HG03280 (cell line): ENCODE data around the gene SH3PXD2B.

Experiments
- ATAC-seq: cut with Tn5 transposase; IDR thresholded peaks from one replicate; pipeline ENCODE4 v1.9.1; 2021; ENCODE audit warnings: mild to moderate bottlenecking, moderate library complexity; ENCODE audit not compliant: unreplicated experiment

Gene SH3PXD2B

GRCh38 chr5:172453986-172454357 lies 353 bp downstream of the SH3PXD2B start:
- no peak for ATAC-seq

DNA sequence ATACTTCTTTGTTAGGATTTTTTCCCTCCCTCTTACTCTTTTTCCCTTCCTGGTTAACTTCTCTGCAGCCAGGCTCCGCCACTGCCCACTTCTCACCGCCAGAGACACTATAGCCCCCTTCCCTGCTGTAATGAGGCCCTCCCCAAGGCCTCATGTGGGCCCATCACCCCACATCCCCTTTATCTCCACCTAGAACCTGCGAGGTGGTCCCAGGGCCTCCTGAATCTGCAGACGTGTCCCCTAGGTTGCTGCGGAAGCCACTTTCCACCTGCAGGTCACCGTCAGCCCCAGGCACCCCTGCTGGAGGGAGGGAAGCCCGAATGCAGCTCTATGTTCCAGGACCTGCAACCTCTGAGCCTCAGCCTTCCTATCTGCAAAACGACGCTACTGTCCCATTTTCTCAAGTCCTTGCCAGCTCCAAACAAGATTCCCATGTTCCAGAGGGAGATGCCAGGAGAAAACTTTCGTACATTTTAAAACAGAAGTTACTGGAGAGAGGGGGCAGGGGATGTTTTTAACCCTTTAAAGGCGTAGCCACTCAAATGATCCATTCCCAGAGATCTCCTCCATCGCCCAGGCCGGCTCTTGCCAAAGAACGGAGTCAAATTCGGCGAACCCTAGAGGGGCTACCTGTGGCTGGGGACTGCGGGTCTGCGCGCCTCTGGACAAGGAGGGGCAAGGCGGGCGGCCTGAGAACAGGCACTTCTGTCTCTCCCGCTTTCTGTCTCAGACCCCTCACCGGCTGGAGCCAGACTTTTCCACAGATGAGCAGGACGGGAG lies 929 bp downstream of the SH3PXD2B start:
- ATAC-seq: no peak

- no peak for ATAC-seq
These were observed 1.7 kb downstream of the SH3PXD2B start for GRCh38 chr5:172452398-172453205.

DNA sequence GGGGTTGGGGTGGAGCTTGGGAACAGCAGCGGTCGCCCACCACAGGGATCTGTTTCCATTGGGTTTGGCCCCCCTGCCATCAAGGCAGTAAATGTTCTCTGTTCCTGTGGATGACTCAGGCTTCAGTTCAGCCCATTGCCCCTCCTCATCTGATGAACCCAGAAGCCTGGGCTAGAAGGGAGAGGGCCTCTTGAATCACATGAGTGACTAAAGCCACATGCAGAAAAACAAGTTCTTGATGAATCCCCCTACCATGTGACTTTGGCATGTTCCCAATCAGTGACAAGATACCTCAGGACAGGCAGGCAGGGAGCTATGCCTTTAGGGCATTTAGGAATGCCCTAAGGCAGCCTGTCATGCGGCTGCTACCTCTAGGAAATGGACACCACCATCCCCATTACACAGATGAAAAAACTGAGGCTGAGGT lies 2.5 kb downstream of the SH3PXD2B start:
- no peak for ATAC-seq

DNA sequence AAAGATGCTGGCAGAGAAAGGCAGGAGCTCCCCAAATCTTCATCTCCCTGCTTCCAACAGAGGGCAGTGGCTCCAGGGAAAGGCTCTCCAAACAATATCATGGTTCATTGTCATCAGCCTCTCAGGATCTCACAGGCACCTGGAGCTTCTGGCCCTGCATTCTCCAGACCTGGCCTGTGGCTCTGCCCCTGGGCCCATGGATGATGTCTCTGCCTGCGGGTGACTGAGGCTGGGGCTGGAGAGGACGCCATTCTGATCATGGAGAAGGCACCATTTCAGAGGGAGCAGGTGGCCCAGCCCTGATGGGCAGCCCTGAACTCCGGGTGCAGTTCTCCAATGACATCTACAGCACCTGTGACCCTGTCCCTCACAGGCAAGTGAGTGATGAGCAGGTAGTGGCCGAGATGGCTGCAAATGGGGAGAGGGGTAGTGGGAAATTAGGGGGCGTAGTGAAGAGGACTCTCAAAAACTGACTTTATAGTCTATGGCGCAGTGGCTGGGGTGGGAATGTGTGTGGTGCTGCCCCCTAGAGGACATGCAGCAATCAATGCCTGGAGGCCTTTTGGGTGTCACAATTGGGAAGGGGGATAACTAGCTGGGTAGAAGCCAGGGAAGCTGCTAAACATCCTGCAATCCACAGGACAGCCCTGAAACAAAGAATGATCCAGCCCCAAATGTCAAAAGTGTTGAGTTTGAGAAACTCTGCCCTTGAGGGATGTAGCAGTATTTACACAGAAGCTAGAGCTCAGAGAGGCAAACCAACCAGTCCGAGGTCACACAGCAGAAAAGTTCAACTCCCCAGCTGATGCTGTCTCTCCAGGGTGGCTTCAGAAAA lies 3.2 kb downstream of the SH3PXD2B start:
- ATAC-seq: no peak

DNA sequence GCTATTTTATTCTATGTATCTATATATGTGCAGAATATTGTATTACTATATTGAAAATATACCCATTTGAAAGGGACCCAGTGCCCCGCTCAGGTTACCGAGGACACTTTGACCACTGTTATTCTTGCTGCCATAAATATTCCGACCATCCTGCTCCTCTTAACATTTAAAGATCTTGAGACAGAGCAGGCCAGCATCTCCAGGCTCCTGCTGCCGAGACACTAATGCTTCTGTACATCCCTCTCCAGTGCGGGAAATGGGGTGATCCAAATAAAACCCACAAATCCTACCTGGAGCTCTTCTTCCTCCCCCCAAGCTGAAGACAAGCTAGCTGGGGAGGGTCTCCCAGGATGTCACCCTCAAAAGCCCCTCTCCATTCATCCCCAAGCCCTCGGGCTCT lies 3.9 kb downstream of the SH3PXD2B start:
- ATAC-seq: no peak

DNA sequence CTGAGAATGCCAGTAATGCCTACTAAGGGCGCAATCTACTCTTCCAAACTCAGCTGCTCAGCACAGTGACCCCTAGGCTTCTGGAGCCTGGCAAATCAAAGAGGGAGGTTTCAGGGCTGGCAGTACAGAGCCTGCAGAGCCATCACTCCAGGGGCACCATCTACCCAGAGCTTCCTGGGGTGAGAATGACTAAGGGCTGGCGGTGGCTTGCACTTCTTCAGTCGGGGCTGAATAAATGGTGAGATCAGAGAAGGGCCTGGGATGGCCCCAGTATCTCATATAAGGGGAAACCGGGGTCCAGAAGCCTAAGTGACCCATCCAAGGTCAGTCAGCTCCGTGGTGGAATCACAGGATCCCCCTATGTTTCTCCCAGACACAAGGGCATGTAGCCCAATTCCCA lies 5.3 kb downstream of the SH3PXD2B start:
- no peak for ATAC-seq

DNA sequence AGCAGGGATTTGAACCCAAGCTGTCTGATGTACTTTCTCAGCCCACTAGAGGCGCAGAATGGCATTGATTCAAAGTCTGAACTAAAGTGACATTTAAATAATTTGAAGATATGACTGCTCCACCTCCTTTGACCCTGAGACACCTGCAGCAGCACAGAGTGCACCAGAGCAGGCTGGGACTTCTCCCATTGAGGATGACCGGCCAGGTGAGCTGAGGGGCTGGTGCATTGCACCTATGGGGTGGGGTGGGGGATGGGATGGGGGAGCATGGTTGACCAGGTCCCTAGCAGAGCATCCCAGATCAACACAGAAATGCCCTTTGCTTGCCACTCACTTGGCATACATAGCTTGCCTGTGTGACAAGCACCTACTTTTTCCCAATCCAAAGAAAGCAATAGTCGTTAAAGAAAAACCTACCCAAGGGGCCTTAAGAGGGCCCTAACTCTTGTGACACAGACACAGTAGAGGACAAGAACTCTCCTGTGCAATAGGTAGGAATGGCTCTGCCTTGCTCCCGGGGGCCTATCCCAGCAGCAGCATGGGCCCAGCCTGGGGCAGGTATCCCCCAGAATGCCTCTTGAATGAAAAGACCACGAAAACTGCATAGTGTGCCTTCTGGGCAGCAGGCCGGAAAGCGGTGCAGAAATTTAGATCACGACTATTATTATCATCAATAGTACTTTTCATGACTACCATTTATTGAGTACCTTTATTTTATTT lies 6.5 kb downstream of the SH3PXD2B start:
- no peak for ATAC-seq

DNA sequence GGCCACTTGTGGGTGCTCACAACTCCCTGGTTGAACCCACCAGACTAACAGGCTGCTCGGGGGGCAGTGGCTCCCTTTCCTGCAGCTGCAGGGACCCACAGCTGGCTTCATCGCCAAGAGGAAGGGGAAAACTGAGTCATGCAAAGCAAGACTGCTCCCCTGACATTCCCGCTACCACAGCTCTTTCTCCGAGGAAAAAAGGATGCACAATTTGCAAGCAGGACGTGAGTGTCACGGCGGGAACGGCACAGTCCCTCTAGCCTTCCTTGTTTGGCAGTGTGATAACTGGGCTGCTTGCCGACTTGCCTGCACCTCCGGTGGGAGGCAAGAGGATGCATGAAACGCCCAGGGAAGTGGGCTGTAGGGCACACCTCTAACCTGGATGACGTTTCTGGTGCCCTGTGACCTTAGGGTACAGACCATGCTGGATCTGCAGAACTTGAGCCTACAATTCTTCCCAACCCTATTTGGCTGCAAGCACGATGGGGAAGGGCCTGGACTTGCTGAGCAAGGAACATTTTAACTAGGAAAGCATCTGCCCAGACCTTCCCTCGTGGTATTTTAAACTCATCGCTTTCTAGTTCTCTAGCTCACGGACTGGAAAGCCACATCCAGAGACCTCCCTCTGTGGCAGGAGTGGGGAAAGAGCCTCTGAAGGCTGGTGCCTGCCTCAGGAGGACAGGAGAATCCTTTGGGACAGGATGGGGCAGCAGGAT lies 7.8 kb downstream of the SH3PXD2B start:
- ATAC-seq: no peak

DNA sequence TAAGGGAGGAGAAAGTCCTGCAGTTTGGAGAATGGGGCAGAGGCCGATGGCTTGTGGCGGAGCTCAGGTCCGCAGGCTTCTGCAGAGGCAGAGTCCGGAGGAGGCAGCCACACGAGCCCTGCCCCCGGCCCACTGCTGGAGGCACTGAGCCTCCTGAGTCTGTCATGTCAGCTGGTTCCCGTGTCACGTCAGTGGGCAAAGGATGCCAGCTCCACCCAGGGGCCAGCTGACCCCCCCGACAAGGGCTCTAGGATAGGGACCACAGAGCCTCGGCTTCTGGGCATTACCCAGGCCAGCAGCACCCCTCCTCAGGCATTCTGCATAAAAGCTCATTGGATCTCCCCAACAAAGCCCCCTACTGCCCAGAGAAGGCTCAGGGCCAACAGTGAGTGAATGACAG lies 8.5 kb downstream of the SH3PXD2B start:
- no peak for ATAC-seq

DNA sequence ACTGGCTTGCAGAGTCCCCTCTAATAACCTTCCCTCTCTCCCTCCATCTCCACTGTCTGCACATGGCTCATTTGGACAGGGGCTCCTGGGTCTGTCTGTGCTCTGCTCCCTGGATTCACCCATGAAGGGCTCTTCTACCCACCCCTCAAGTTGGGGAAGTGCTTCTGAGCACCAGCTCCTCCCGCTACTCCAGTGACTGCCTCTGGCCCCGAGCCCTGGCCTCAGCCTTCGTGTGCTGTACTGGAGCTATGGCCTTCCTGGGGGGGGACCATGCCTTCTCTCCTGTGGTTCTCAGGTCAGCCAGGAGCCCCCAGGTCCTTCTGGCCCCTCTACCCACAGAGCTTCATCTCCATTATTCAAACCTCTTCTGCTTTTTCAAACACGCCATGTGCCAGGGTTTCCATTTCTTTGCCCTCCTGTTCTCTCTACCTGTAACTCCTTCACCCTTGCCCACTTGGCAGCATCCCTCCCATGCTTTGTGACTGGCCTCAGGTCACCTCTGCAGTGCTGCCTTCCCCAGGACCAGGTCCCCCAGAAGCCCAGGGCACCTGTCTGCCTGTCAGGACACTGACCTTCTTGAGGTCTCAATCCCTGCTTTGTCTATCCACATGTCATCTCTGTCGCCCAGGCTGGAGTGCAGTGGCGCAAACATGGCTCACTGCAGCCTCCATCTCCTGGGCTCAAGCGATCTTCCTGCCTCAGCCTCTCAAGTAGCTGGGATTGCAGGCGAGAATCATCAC lies 9.5 kb downstream of the SH3PXD2B start:
- no peak for ATAC-seq

GRCh38 chr5:172444110-172444510 lies 10.2 kb downstream of the SH3PXD2B start:
- no peak for ATAC-seq

DNA sequence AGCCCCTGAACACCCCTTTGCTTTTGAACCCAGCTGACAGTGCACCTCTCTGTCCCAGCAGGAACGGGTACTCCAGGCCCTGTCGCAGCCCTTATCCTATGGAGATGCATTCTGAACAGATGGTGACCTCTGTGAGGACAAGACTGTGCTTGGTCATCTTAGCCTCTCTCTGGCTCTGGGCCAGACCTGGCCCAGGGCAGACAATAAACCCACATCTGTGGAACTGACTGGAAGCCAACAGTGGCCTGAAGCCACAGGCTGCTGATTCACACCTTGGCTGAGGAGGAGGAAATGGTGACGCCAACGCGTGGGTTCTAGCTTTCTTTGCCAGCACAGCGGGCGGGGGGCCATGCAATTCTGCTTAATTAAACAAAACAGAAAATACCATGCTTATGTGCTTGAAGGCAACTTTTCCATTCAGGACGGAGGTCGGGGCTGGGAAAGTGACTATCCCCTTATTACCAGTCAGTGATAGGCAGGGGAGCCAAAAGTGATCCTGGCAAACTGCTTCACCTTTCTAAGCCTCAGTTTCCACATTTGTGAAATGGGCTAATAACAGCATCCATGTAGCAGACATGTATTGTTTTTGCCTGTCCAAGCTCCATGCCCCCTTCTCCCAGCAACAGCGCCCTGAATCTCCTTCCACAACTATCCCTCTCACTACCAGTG lies 10.8 kb downstream of the SH3PXD2B start:
- no peak for ATAC-seq

DNA sequence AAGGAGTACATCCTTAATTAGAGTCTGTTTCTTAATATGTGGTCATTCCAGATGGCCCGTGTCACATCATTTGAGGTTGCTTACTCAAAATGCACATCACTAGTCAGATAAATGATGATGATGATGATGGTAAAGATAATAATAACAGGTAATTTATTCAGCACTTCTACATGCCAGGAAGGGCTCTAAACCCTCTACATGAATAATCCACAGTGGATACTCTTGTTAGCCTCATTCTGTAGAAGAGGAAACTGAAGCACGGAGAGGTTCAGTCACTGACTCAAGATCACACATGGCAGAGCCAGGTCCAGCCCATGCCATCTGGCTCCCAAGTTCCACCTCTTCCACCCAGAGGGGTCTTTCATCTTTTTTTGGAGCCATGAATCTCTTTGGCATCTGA lies 11.7 kb downstream of the SH3PXD2B start:
- no peak for ATAC-seq

GRCh38 chr5:172441262-172441751 lies 13.0 kb downstream of the SH3PXD2B start:
- ATAC-seq: no peak

- ATAC-seq: no peak
These were observed 13.8 kb downstream of the SH3PXD2B start for GRCh38 chr5:172440486-172440885.

- ATAC-seq: no peak
These were observed 14.4 kb downstream of the SH3PXD2B start for GRCh38 chr5:172439785-172440477.

DNA sequence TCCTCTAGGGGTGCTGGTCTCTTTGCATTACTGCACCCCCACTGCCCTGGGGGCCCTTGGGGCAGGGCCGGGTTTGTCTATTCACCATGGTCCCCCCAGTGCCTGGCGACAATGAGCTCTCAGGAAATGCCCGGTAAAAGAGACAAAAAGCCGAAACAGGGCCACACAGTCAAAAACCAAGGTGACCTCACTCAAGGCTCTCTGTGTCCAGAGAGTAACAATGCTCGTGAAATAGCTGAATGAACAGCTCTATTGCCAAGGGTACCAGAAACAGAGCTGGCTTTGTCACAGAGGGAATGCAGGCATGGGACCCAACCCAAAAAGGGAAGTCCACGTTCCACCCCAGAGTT lies 16.0 kb downstream of the SH3PXD2B start:
- no peak for ATAC-seq
